ENCODE measurements around the gene FARP2.

Gene FARP2

GRCh38 chr2:241541564-241542277, 185.6 kb downstream of the FARP2 start:
- H3K4me3 ChIP-seq (ENCODE audit: low read length) = peak overlapping the region; percentile 7; the same call in 1 of the 2 replicates
- no CpG with 5 or more reads among the region's 62 CpGs for WGBS (ENCODE audit: insufficient coverage, insufficient read length)
- no peaks in the 10 kb centered on the region for H3K9me3 ChIP-seq (ENCODE audit: control insufficient read depth, insufficient read depth, low read length)
- H3K27me3 ChIP-seq (ENCODE audit: control insufficient read depth, insufficient read depth, low read length) = peaks cover 12% of the 10 kb centered on the region
- no peak for DNase-seq (ENCODE audit: low read depth, low spot score)
- H3K36me3 ChIP-seq (ENCODE audit: control insufficient read depth, insufficient read depth, low read length) = no peaks in the 10 kb centered on the region
- peaks cover 2% of the 10 kb centered on the region for H3K4me1 ChIP-seq (ENCODE audit: control insufficient read depth, insufficient read depth, low read length)
- no peak overlapping the region for H3K27ac ChIP-seq (ENCODE audit: low read length)

GRCh38 chr2:241542278-241542605, 186.2 kb downstream of the FARP2 start:
- H3K4me1 ChIP-seq (ENCODE audit: control insufficient read depth, insufficient read depth, low read length) = peaks cover 5% of the 10 kb centered on the region
- H3K27me3 ChIP-seq (ENCODE audit: control insufficient read depth, insufficient read depth, low read length) = peaks cover 12% of the 10 kb centered on the region
- no peak for DNase-seq (ENCODE audit: low read depth, low spot score)
- H3K9me3 ChIP-seq (ENCODE audit: control insufficient read depth, insufficient read depth, low read length) = no peaks in the 10 kb centered on the region
- no peak overlapping the region for H3K4me3 ChIP-seq (ENCODE audit: low read length)
- no peaks in the 10 kb centered on the region for H3K36me3 ChIP-seq (ENCODE audit: control insufficient read depth, insufficient read depth, low read length)
- WGBS (ENCODE audit: insufficient coverage, insufficient read length) = no CpG with 5 or more reads among the region's 15 CpGs
- H3K27ac ChIP-seq (ENCODE audit: low read length) = no peak overlapping the region
